ENCODE measurements around the gene SRGAP3. TPM values are rescaled to one million over a fixed set of nuclear protein-coding genes. Genes with fewer than 3 reads are reported as not detected.
"Not testable (repeated sequence)": the region's sequence is repeated elsewhere in the genome, so short reads cannot be mapped to it uniquely, and the experiment has no call there.

Gene SRGAP3
- 19.5 TPM for polyA plus RNA-seq (ENCODE audit: insufficient read length)
- long read RNA-seq, donor 1 = 0 reads
- long read RNA-seq, donor 2, full-length matches to known transcripts = 1 of 1 reads
- long read RNA-seq, donor 2, partial matches to known transcripts = 0 of 1 reads
- long read RNA-seq, donor 2, other reads (novel, unspliced or antisense) = 0 of 1 reads
- long read RNA-seq, donor 3 = 0 reads
- long read RNA-seq, donor 4, partial matches to known transcripts = 0 of 2 reads
- long read RNA-seq, donor 4, other reads (novel, unspliced or antisense) = 0 of 2 reads
- long read RNA-seq, donor 5 = 0 reads
- long read RNA-seq, donor 6 = 0 reads
- long read RNA-seq, donor 7 = 0 reads
- long read RNA-seq, donor 8, full-length matches to known transcripts = 1 of 1 reads
- long read RNA-seq, donor 8, partial matches to known transcripts = 0 of 1 reads
- long read RNA-seq, donor 8, other reads (novel, unspliced or antisense) = 0 of 1 reads

DNA sequence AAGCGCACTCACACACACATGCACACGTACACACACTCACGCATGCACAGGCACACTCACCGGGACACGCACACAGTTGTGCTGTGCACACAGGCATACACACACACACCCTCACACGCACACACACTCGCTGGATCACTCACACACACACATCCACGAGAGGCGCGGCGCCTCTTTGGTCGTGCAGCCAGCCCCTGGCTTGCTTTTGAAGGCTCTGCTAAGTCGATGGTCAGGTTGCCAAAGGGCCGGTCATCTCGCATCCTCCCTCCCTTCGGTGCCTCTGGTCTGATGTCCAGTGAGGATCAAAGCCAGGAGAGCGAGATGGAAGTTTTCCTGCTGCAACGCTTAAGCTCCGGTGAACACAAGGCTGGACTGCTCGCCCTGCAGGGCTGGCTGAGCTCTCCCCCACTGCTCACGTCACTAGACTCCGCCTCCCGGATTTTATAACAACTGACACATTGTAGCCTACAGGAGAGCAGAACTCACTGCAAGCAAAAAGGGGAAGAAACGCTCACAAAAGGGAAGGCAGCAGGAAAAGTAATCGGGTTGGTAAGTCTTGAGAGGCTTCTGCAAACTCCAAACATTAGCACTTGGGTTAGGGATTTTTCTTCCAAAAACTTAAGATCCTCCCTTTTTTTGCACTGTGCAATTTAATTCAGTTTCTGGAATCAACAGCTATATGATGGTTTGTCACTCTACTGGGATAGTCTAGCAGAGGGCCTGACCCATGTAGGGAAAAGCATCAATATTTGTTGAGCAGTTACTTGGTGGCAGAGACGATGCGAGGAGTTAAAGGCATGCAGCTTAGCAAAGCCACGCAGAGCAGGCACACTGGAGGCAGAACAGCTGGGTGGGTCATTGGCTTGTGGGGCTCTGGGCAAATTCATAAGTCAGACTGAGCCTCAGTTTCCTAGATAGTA, at the start of gene SRGAP3:
TSS of gene SRGAP3 (minus strand) at position 374 of the 920 bp plus-strand sequence. CDS start 695 bp downstream, outside the sequence.
- peak; percentile 96 for DNase-seq

GRCh38 chr3:9298236-9298635, 48.8 kb upstream of the SRGAP3 start:
- DNase-seq = no peak

- DNase-seq = no peak
These were observed 46.8 kb upstream of the SRGAP3 start for GRCh38 chr3:9296241-9296640.

DNA sequence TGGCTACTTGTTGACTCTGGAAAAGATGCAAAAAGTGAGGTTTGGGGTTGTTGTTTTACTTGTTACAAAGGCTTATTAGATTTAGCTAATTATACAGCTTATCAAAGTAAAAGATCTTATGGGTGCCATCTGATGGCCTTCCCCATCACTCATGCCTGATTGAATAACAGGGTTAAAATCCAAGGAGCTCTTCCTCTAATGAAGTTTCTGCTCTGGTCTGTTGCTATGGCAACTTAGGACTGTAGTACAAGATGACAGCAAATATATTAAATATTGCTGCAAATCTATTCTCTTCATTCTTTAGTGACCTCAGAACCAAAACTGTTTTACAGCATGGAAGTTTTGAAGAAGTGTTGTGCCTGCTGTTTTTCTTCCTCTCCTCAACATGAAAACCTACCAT, 45.6 kb upstream of the SRGAP3 start:
- DNase-seq = no peak

DNA sequence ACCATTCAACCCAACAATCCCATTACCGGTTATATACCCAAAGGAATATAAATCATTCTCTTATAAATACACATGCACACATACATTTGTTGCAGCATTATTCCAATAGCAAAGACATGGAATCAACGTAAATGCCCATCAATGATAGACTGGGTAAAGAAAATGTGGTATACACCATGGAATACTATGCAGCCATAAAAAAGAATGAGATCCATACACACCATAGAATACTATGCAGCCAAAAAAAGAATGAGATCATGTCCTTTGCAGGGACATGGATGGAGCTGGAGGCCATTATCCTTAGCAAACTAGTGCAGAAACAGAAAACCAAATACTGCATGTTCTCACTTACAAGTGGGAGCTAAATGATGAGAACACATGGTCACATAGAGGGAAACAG, 44.5 kb upstream of the SRGAP3 start:
- DNase-seq = not testable (repeated sequence)

DNA sequence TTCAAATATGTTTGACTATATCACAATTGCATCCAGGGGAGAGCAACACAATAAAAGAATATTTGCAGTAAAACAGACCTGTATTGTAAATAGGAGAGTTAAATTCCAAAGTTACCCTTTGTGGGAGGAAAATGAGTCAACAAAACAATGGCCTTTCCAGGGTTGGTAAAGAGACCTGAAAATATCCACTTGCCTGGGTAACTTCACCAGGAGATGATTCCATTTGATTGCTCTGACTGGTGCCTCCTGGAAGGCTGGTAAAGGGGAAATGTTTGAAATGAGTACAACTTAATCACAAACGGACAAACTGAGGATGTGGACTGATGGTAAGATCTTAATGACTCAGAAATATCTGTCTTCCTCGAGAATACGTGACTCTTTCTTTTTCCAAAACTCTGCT, 43.6 kb upstream of the SRGAP3 start:
- no peak for DNase-seq

GRCh38 chr3:9292516-9292915, 43.1 kb upstream of the SRGAP3 start:
- DNase-seq = no peak

GRCh38 chr3:9291821-9292410, 42.5 kb upstream of the SRGAP3 start:
- DNase-seq = no peak

GRCh38 chr3:9290566-9290965, 41.1 kb upstream of the SRGAP3 start:
- no peak for DNase-seq

GRCh38 chr3:9281533-9281932, 32.1 kb upstream of the SRGAP3 start:
- DNase-seq = not testable (repeated sequence)

- peak; percentile 26 for DNase-seq
These were observed 31.2 kb upstream of the SRGAP3 start for GRCh38 chr3:9280451-9281219.

GRCh38 chr3:9279966-9280365, 30.5 kb upstream of the SRGAP3 start:
- no peak for DNase-seq

DNA sequence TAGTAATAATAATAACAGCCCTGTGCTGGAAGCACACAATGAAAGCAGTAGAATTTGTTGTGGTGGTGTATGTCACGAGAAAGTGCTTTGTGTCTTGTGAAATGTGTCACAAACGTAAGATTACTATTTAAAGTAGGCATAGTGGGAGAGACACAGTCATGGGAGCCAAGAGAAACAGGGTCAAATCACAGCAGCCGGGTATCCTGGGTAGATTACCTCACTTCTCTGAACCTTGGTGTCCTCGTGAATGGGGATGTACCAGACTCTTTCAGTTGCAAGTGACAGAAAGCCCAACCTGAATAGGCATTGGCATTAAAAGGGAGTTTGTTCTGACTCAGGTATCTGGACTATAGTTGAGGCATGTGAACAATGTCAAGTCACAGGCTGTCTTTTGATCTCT, 29.1 kb upstream of the SRGAP3 start:
- no peak for DNase-seq

DNA sequence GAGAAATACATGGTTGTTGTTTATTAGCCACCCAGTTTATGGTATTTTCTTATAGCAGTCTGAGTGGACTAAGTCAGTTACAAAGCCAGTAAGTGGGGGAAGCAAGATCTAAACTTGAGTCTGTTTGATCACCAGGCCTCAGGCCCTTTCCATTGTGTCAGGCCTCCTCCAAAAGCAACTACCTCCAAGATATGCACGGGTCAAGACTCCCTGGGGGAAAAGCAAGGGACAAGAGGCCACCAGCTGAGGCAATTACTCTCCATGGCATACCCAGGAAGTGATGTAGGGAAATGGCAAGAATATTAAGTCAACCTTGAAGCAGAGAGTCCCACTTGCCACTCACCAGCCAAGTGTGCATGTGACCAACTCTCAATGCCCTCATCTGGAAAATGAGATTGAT, 28.6 kb upstream of the SRGAP3 start:
- no peak for DNase-seq

GRCh38 chr3:9276761-9277370, 27.4 kb upstream of the SRGAP3 start:
- no peak for DNase-seq

DNA sequence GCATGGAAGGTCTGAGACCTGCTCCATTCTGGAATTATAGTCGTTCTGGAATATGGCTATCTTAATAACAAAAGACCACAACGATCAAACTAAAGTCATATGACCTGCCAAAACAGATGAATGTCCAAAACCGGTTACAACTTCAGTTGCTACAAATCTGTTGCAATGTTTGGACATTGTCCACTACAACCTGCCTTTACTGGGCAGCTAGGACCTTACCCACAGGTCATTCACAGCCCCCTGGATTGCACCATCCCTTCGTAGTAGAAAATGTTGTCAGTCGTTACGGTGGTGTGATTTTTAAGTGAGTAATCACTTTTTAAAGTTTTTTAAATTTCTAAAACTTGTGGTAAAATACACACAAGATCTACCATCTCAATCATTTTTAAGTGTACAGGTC, 22.5 kb upstream of the SRGAP3 start:
- DNase-seq = no peak

DNA sequence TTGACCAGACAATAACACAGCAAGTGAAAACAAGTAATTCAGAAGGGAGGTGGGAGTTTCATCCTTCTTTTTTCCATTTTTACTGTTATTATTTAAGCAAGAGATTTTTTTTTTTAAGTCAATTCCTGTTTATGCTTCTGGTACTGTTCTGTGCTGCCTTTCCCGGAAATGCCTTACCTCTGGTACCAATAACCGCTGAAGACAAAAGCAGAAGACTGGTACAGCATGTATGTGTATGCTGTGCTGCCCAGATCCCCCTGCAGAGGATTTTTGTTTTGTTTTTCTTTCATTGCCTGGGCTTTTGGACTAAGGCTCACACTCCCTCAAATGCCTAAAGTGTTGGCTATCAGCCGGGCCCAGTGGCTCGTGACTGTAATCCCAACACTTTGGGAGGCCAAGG, 21.3 kb upstream of the SRGAP3 start:
- DNase-seq = no peak

GRCh38 chr3:9266716-9267115, 17.3 kb upstream of the SRGAP3 start:
- DNase-seq = no peak

DNA sequence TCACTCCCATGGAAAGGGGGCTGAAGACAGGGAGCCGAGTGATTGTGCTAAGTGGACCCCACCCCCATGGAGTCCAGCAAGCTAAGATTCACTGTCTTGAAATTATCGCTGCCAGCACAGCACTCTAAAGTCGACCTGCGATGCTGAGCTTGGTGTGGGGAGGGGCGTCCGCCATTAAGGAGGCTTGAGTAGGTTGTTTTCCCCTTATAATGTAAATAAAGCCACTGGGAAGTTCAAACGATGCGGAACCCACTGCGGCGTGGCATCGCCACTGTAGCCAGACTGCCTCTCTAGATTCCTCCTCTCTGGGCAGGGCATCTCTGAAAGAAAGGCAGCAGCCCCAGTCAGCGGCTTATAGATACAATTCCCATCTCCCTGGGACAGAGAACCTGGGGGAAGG, 10.9 kb upstream of the SRGAP3 start:
- DNase-seq = no peak

GRCh38 chr3:9257092-9257491, 7.6 kb upstream of the SRGAP3 start:
- no peak for DNase-seq

DNA sequence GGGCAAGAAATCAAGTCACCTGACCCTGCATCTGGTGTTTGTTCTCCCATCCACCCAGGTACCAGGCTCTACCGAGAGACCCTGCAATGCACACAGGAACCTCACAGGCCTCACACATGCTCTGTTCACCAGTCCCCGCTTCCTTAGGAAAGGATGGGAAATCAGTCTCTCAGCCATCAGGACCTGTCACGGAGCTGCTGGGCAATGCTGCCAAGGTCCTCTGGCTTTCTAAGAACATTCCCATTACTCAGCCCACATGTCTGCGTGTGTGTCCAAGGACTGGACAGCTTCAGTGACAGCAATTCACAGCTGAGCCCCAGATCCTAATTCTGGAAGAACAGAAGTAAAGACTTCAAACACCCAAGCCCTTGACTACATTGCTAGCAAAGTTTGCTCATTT, 6.5 kb upstream of the SRGAP3 start:
- DNase-seq = no peak

All from left kidney (tissue), 8 donors.